ENCODE results near the gene IGFL1. TPM values are rescaled to one million over a fixed set of nuclear protein-coding genes. Genes with fewer than 3 reads are reported as not detected.
A peak's percentile ranks its signal among the peaks of the same experiment; 100 is the strongest.
"Not testable (repeated sequence)": the region's sequence is repeated elsewhere in the genome, so short reads cannot be mapped to it uniquely, and the experiment has no call there.

IGFL1 gene
- total RNA-seq, 1 donor from 2014 or later = 2.1 TPM

GRCh38 chr19:46221152-46221551, 8.4 kb upstream of the IGFL1 start:
- DNase-seq (ENCODE audit: low spot score) = no peak
- H3K27me3 Mint-ChIP-seq (ENCODE audit: low read depth) = peaks cover 22% of the 10 kb centered on the region
- H3K36me3 Mint-ChIP-seq (ENCODE audit: low read depth) = no peaks in the 10 kb centered on the region
- H3K4me1 Mint-ChIP-seq (ENCODE audit: low read depth) = peaks cover 49% of the 10 kb centered on the region
- no peak overlapping the region for H3K27ac Mint-ChIP-seq (ENCODE audit: unreplicated experiment)
- no peak overlapping the region for H3K4me3 Mint-ChIP-seq (ENCODE audit: unreplicated experiment)
- TF ChIP-seq CTCF (IDR thresholded peaks at IDR 0.05) = no peak
- no peaks in the 10 kb centered on the region for H3K9me3 Mint-ChIP-seq (ENCODE audit: low read depth)

- Mint-ChIP-seq H3K4me3 (ENCODE audit: unreplicated experiment) (peak overlapping the region; percentile 18), H3K36me3 (ENCODE audit: low read depth) (no peaks in the 10 kb centered on the region), H3K4me1 (ENCODE audit: low read depth) (peaks cover 55% of the 10 kb centered on the region), H3K27ac (ENCODE audit: unreplicated experiment) (peak overlapping the region; percentile 76), H3K27me3 (ENCODE audit: low read depth) (peaks cover 20% of the 10 kb centered on the region), H3K9me3 (ENCODE audit: low read depth) (no peaks in the 10 kb centered on the region)
- no peak for DNase-seq (ENCODE audit: low spot score)
- TF ChIP-seq CTCF (IDR thresholded peaks at IDR 0.05) = no peak
Observed at GRCh38 chr19:46221981-46222610, 7.4 kb upstream of the IGFL1 start.

GRCh38 chr19:46223787-46224186, 5.8 kb upstream of the IGFL1 start:
- DNase-seq (ENCODE audit: low spot score); H3K4me3 Mint-ChIP-seq (ENCODE audit: unreplicated experiment); H3K36me3 Mint-ChIP-seq (ENCODE audit: low read depth); H3K9me3 Mint-ChIP-seq (ENCODE audit: low read depth): not testable (repeated sequence)
- Mint-ChIP-seq H3K27me3 (ENCODE audit: low read depth) (peaks cover 14% of the 10 kb centered on the region), H3K27ac (ENCODE audit: unreplicated experiment) (peak overlapping the region; percentile 36), H3K4me1 (ENCODE audit: low read depth) (peaks cover 59% of the 10 kb centered on the region)

- H3K27ac Mint-ChIP-seq (ENCODE audit: unreplicated experiment) = no peak overlapping the region
- H3K27me3 Mint-ChIP-seq (ENCODE audit: low read depth) = peaks cover 15% of the 10 kb centered on the region
- H3K9me3 Mint-ChIP-seq (ENCODE audit: low read depth) = no peaks in the 10 kb centered on the region
- DNase-seq (ENCODE audit: low spot score) = no peak
- H3K36me3 Mint-ChIP-seq (ENCODE audit: low read depth) = peaks cover 2% of the 10 kb centered on the region
- no peak for TF ChIP-seq CTCF (IDR thresholded peaks at IDR 0.05)
- peaks cover 64% of the 10 kb centered on the region for H3K4me1 Mint-ChIP-seq (ENCODE audit: low read depth)
- H3K4me3 Mint-ChIP-seq (ENCODE audit: unreplicated experiment) = no peak overlapping the region
Observed at GRCh38 chr19:46224773-46225172, 4.8 kb upstream of the IGFL1 start.

- Mint-ChIP-seq H3K27me3 (ENCODE audit: low read depth) (peaks cover 20% of the 10 kb centered on the region), H3K4me3 (ENCODE audit: unreplicated experiment) (peak overlapping the region; percentile 7)
- DNase-seq (ENCODE audit: low spot score) = no peak
Observed at GRCh38 chr19:46225558-46226004, 4.0 kb upstream of the IGFL1 start.

More at GRCh38 chr19:46225558-46226004, 4.0 kb upstream of the IGFL1 start:
- Mint-ChIP-seq H3K9me3 (ENCODE audit: low read depth) (no peaks in the 10 kb centered on the region), H3K27ac (ENCODE audit: unreplicated experiment) (peak overlapping the region; percentile 14), H3K4me1 (ENCODE audit: low read depth) (peaks cover 72% of the 10 kb centered on the region), H3K36me3 (ENCODE audit: low read depth) (peaks cover 2% of the 10 kb centered on the region)
- TF ChIP-seq CTCF (IDR thresholded peaks at IDR 0.05) = no peak
